ENCODE results near the gene HIRA. TPM values are rescaled to one million over a fixed set of nuclear protein-coding genes. Genes with fewer than 3 reads are reported as not detected.
"Not testable (repeated sequence)": the region's sequence is repeated elsewhere in the genome, so short reads cannot be mapped to it uniquely, and the experiment has no call there.

Gene HIRA
- total RNA-seq, 1 donor from 2014 or later = 18.1 TPM

DNA sequence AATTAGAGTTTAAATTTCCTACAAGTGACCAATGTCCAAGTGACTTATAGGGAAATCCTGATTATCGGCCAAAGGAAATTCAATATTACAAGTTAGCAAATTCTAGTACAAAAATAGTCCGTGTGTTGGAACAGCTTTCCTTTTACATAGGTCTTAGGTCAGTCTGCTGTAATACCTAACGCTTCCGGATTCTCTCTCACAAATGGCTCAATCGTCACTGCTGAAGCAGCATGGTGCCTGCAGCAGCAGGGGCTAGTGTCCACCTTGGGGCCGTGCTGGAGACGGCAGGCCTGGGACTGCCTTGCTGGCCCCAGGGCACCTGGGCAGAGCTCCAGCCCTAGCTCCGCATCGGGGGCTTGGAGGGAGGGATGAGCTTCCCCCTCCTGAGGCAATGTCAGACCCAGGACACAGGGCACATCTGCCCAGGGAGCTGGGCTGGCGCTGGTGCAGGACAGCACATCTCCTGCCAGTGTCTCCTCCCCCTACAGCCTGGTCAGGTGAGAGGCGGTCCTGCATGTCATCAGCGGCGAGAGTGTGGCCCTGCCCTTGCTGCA, 100.6 kb downstream of the HIRA start:
- H3K27me3 ChIP-seq (ENCODE audit: low read depth) = no peaks in the 10 kb centered on the region
- intact Hi-C loops (cut with micrococcal nuclease) = no loop called here
- DNase-seq = no peak
- H3K36me3 ChIP-seq = peaks cover 80% of the 10 kb centered on the region
- TF ChIP-seq, protein P1, sequence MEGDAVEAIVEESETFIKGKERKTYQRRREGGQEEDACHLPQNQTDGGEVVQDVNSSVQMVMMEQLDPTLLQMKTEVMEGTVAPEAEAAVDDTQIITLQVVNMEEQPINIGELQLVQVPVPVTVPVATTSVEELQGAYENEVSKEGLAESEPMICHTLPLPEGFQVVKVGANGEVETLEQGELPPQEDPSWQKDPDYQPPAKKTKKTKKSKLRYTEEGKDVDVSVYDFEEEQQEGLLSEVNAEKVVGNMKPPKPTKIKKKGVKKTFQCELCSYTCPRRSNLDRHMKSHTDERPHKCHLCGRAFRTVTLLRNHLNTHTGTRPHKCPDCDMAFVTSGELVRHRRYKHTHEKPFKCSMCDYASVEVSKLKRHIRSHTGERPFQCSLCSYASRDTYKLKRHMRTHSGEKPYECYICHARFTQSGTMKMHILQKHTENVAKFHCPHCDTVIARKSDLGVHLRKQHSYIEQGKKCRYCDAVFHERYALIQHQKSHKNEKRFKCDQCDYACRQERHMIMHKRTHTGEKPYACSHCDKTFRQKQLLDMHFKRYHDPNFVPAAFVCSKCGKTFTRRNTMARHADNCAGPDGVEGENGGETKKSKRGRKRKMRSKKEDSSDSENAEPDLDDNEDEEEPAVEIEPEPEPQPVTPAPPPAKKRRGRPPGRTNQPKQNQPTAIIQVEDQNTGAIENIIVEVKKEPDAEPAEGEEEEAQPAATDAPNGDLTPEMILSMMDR (IDR thresholded peaks at IDR 0.05; ENCODE audit: borderline replicate concordance) = no peak
- H3K9me3 ChIP-seq (replicated peaks) = peaks cover 69% of the 10 kb centered on the region
- no peak overlapping the region for H3K4me3 ChIP-seq
- H3K4me1 ChIP-seq = peaks cover 6% of the 10 kb centered on the region
- no peak overlapping the region for H3K27ac ChIP-seq (replicated peaks)

DNA sequence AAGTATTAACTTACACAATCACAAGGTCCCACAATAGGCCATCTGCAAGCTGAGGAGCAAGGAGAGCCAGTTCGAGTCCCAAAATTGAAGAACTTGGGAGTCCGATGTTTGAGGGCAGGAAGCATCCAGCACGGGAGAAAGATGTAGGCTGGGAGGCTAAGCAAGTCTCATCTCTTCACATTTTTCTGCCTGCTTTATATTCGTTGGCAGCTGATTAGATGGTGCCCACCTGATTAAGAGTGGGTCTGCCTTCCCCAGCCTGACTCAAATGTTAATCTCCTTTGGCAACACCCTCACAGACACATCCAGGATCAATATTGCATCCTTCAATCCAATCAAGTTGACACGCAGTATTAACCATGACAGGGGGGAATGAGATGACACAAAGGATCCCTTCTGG, 101.3 kb downstream of the HIRA start:
- H3K27ac ChIP-seq (replicated peaks); DNase-seq; H3K4me1 ChIP-seq; intact Hi-C loops (cut with micrococcal nuclease); H3K27me3 ChIP-seq (ENCODE audit: low read depth); H3K4me3 ChIP-seq: not testable (repeated sequence)
- H3K9me3 ChIP-seq (replicated peaks) = peaks cover 64% of the 10 kb centered on the region
- H3K36me3 ChIP-seq = peaks cover 73% of the 10 kb centered on the region

DNA sequence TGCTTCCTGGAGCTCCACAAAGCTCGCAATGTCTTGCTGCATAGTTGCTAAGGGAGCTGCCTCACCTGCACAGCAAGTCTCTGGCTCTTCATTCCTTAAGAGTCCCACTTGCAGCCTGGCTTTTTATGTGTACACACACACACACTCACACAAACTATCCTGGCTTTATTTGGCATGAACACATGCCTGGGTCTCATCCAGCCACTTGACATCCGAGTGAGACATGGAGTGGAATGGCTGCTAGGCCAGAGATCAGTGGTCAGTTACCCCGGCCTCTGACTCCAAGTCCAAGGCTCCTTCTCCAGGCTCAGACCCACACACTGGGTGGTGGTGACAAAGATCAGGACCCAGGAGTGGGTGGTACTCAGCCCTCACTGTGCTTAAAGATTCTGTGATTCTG, 102.1 kb downstream of the HIRA start:
- Histone ChIP-seq H3K27me3 (ENCODE audit: low read depth) (no peaks in the 10 kb centered on the region), H3K4me3 (no peak overlapping the region), H3K9me3 (replicated peaks) (peaks cover 61% of the 10 kb centered on the region), H3K27ac (replicated peaks) (no peak overlapping the region), H3K36me3 (peaks cover 65% of the 10 kb centered on the region), H3K4me1 (peaks cover 6% of the 10 kb centered on the region)
- no peak for DNase-seq
- TF ChIP-seq, protein P1 (IDR thresholded peaks at IDR 0.05; ENCODE audit: borderline replicate concordance) = no peak
- intact Hi-C loops (cut with micrococcal nuclease) = no loop called here

DNA sequence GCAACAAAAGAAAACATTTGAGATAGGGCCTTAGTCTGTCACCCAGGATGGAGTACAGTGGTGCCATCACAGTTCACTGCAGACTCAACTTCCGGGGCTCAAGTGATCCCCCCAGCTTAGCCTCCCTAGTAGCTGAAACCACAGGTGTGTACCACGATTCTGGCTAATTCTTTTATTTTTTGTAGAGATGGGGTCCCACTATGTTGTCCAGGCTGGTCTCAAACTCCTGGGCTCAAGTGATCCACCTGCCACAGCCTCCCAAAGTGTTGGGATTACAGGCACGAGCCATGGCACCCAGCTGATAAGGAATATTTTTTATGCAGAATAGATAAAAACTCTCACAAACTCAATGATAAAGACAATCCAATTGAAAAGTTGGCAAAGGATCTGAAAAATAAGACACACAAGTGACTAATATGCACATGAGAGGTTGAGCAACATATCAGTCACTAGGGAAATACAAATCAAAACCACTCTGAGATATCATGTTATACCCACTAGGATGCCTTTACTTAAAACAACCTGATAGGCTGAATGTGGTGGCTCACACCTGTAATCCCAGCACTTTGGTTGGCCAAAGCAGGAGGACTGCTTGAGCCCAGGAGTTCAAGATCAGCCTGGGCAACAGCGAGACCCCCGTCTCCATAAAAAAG, 106.1 kb downstream of the HIRA start:
- no peak for DNase-seq
- intact Hi-C loops (cut with micrococcal nuclease) = no loop called here
- no peak overlapping the region for H3K4me3 ChIP-seq

DNA sequence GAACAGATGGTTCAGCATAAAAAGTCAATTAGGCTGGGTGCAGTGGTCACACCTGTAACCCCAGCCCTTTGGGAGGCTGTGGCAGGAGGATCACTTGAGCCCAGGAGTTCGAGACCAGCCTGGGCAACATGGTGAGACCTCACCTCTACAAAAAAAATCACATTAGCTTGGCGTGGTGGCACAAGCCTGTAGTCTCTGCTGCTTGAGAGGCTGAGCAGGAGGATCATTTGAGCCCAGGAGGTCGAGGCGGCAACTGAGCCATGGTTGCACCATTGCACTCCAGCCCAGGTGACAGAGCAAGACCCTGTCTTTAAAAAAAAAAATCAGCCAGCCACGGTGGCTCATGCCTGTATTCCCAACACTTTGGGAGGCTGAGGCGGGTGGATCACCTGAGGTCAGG, 108.1 kb downstream of the HIRA start:
- H3K27me3 ChIP-seq (ENCODE audit: low read depth); DNase-seq; H3K36me3 ChIP-seq; H3K4me3 ChIP-seq; intact Hi-C loops (cut with micrococcal nuclease); H3K27ac ChIP-seq (replicated peaks); H3K4me1 ChIP-seq: not testable (repeated sequence)
- peaks cover 42% of the 10 kb centered on the region for H3K9me3 ChIP-seq (replicated peaks)

More for the DNA sequence above, 106.1 kb downstream of the HIRA start:
- Histone ChIP-seq H3K4me1 (peaks cover 6% of the 10 kb centered on the region), H3K36me3 (peaks cover 25% of the 10 kb centered on the region), H3K27ac (replicated peaks) (no peak overlapping the region), H3K9me3 (replicated peaks) (peaks cover 33% of the 10 kb centered on the region), H3K27me3 (ENCODE audit: low read depth) (no peaks in the 10 kb centered on the region)
- TF ChIP-seq, protein P1 (IDR thresholded peaks at IDR 0.05; ENCODE audit: borderline replicate concordance) = no peak

DNA sequence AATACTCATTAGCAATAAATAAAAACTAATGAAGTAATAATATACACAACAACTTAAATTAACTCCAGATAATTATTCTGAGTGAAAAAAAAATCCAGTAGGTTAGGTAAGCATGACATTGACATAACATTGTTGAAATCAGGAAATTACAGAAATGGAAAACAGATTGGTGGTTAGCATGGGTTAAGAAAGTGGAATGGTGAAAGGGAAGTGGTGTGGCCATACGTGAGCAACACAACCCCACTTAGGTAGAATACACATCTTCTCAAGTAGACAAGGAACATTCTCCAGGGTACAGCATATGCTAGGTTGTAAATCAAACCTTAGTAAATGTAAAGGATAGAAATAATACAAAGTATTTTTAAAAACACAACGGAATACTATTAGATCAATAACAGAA, 109.8 kb downstream of the HIRA start:
- Histone ChIP-seq H3K9me3 (replicated peaks) (peaks cover 48% of the 10 kb centered on the region), H3K36me3 (peaks cover 5% of the 10 kb centered on the region), H3K4me1 (no peaks in the 10 kb centered on the region), H3K4me3 (no peak overlapping the region), H3K27me3 (ENCODE audit: low read depth) (no peaks in the 10 kb centered on the region), H3K27ac (replicated peaks) (no peak overlapping the region)
- TF ChIP-seq, protein P1 (IDR thresholded peaks at IDR 0.05; ENCODE audit: borderline replicate concordance) = no peak
- DNase-seq = no peak
- intact Hi-C loops (cut with micrococcal nuclease) = no loop called here

DNA sequence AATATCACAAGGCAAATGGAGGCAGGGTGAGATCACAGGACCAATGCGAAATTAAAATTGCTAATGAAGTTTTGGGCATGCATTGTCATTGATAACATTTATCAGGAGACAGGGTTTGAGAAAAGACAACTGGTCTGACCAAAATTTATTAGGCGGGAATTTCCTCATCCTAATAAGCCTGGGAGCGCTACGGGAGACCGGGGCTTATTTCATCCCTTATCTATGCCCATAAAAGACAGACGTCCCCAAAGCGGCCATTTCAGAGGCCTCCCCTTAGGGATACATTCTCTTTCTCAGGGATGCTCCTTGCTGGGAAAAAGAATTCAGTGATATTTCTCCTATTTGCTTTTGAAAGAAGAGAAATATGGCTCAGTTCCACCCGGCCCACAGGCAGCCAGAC, 111.4 kb downstream of the HIRA start:
- H3K27me3 ChIP-seq (ENCODE audit: low read depth); intact Hi-C loops (cut with micrococcal nuclease); H3K36me3 ChIP-seq; H3K4me1 ChIP-seq; DNase-seq; H3K4me3 ChIP-seq; H3K27ac ChIP-seq (replicated peaks): not testable (repeated sequence)
- H3K9me3 ChIP-seq (replicated peaks) = peaks cover 53% of the 10 kb centered on the region

Data from left ventricle myocardium inferior (tissue), 1 donor.